A673 (cell line): ENCODE measurements around the gene PPP1R26. TPM values are rescaled to one million over a fixed set of nuclear protein-coding genes. Genes with fewer than 3 reads are reported as not detected.

Experiments used
- BruUV-seq: library from RNA; stranded (reverse); fragments of 400-500 nt; replicated peaks from 2 replicates; lab custom pipeline; 2021; lab: Mats Ljungman, UMichigan
- CTCF ChIA-PET: fragments of 300-600 bp; sonication (Branson Sonifier 250); formaldehyde crosslinking; loops from one replicate; lab custom pipeline; 2022; ENCODE audit warnings: antibody characterized with exemption; lab: Charles Lee
- POLR2A ChIA-PET: fragments of 300-600 bp; sonication (Branson Sonifier 250); formaldehyde crosslinking; loops from one replicate; lab custom pipeline; 2022; ENCODE audit warnings: antibody characterized with exemption; ENCODE audit not compliant: low non-redundant PET; lab: Charles Lee
- DNase-seq: peaks from one replicate; pipeline ENCODE4 v3.0.0-alpha.2; 2015; ENCODE audit warnings: low spot score
- H3K27ac ChIP-seq: fragments of 200-600 bp; sonication (generic); 2 replicates; pipeline ENCODE4 v1.5.1; 2016; ENCODE audit warnings: mixed run types, low read depth, mild to moderate bottlenecking, mixed read lengths, antibody characterized with exemption, low read length; ENCODE audit not compliant: poor library complexity, severe bottlenecking
- H3K27me3 ChIP-seq: fragments of 200-600 bp; sonication (generic); replicated peaks from 2 replicates; pipeline ENCODE4 v1.6.1; 2017; ENCODE audit warnings: mixed run types, low read depth, mild to moderate bottlenecking, mixed read lengths, antibody characterized with exemption, low read length; ENCODE audit not compliant: insufficient read depth, poor library complexity
- H3K36me3 ChIP-seq: fragments of 200-600 bp; sonication (generic); 2 replicates; pipeline ENCODE4 v1.6.1; 2016; ENCODE audit warnings: mixed run types, mild to moderate bottlenecking, mixed read lengths, antibody characterized with exemption, low read length; ENCODE audit not compliant: insufficient read depth, poor library complexity, severe bottlenecking
- H3K4me1 ChIP-seq: fragments of 200-600 bp; sonication (generic); 2 replicates; pipeline ENCODE4 v1.6.1; 2017; ENCODE audit warnings: mixed run types, mild to moderate bottlenecking, mixed read lengths, antibody characterized with exemption, low read length; ENCODE audit not compliant: insufficient read depth, poor library complexity, severe bottlenecking
- H3K4me3 ChIP-seq: fragments of 200-600 bp; sonication (generic); 2 replicates; pipeline ENCODE4 v1.5.1; 2016; ENCODE audit warnings: low read depth, mixed run types, mild to moderate bottlenecking, mixed read lengths, low read length; ENCODE audit not compliant: poor library complexity, severe bottlenecking
- H3K9me3 ChIP-seq: fragments of 200-600 bp; sonication (generic); 2 replicates; pipeline ENCODE4 v1.6.1; 2016; ENCODE audit warnings: mixed run types, low read depth, mild to moderate bottlenecking, mixed read lengths, antibody characterized with exemption, low read length; ENCODE audit not compliant: poor library complexity, severe bottlenecking
- EZH2 ChIP-seq: fragments of 200-600 bp; sonication (generic); IDR thresholded peaks from 2 replicates; pipeline ENCODE4 v1.6.1; 2017; ENCODE audit warnings: borderline replicate concordance, low read depth, mild to moderate bottlenecking, mixed read lengths, antibody characterized with exemption, low read length; ENCODE audit not compliant: poor library complexity, severe bottlenecking
- intact Hi-C: fragments of 100-400 bp; cut with micrococcal nuclease; formaldehyde crosslinking; loops from one replicate; pipeline ENCODE4 v1.10.0; 2022; ENCODE audit not compliant: unreplicated experiment
- total RNA-seq: library from RNA; stranded (reverse); gene quantifications from 2 replicates; pipeline ENCODE4 v1.2.3, GENCODE V29; 2021
- TF ChIP-seq, protein P1 (sequence below): fragments of 300-800, 200-600 bp; sonication (generic); conservative IDR thresholded peaks from 2 replicates; pipeline ENCODE4 v1.5.1; 2017; ENCODE audit warnings: low read depth, mild to moderate bottlenecking, antibody characterized with exemption, low read length, moderate library complexity, mixed read lengths

Gene PPP1R26
- total RNA-seq, 1 experiment from 2014 or later: 7.4 TPM

DNA sequence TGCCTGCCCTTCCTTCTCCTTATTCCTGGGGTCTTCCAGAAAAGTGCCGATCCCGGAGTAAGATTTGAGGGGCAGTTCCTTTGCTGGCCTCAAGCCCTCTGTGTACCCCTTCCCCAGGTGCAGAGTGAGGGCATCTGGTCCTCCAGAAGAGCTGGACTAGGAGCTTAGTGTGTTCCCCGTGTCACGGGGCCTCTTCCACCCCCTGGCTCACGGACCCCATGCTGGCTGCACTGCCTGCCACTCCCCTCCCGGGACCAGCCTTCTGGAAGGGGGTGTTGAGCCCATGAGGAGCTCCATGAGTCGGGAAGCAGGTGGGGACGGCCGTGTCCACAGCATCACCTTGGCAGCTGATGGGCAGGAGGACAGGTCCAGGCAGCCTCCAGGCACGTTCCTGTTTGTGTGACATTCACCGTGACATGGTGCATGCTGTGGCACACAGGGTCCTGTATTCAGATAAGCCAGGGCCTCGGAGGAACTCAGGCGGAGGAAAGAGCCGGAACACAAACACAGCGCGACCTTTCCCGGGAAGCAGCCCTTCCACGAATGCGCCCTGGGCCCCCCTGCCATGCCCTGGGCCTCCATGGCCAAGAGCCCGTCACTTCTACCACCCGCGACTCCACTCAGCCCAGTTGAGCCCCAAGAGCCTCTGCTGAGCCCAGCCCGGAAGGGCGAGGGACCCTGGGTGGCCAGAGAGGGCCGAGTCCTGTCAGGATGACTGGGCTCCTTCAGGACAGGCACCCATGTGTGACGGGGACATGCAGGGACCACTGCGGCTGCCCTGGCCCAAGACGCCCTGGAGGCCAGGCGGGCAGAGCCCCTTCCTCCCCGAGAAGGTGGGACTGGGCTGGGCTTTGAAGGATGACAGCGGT lies 35.7 kb downstream of the PPP1R26 start:
- no TSS peak for BruUV-seq
- Histone ChIP-seq H3K4me1 (no peaks in the 10 kb centered on the region), H3K27me3 (no peaks in the 10 kb centered on the region), H3K36me3 (no peaks in the 10 kb centered on the region), H3K27ac (no peak overlapping the region), H3K4me3 (no peak overlapping the region), H3K9me3 (no peaks in the 10 kb centered on the region)
- no peak for DNase-seq
- TF ChIP-seq, protein P1, sequence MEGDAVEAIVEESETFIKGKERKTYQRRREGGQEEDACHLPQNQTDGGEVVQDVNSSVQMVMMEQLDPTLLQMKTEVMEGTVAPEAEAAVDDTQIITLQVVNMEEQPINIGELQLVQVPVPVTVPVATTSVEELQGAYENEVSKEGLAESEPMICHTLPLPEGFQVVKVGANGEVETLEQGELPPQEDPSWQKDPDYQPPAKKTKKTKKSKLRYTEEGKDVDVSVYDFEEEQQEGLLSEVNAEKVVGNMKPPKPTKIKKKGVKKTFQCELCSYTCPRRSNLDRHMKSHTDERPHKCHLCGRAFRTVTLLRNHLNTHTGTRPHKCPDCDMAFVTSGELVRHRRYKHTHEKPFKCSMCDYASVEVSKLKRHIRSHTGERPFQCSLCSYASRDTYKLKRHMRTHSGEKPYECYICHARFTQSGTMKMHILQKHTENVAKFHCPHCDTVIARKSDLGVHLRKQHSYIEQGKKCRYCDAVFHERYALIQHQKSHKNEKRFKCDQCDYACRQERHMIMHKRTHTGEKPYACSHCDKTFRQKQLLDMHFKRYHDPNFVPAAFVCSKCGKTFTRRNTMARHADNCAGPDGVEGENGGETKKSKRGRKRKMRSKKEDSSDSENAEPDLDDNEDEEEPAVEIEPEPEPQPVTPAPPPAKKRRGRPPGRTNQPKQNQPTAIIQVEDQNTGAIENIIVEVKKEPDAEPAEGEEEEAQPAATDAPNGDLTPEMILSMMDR: no peak
- no peak for TF ChIP-seq EZH2
- ChIA-PET POLR2A (no interaction called here), CTCF (no interaction called here)
- intact Hi-C loops: no loop called here

DNA sequence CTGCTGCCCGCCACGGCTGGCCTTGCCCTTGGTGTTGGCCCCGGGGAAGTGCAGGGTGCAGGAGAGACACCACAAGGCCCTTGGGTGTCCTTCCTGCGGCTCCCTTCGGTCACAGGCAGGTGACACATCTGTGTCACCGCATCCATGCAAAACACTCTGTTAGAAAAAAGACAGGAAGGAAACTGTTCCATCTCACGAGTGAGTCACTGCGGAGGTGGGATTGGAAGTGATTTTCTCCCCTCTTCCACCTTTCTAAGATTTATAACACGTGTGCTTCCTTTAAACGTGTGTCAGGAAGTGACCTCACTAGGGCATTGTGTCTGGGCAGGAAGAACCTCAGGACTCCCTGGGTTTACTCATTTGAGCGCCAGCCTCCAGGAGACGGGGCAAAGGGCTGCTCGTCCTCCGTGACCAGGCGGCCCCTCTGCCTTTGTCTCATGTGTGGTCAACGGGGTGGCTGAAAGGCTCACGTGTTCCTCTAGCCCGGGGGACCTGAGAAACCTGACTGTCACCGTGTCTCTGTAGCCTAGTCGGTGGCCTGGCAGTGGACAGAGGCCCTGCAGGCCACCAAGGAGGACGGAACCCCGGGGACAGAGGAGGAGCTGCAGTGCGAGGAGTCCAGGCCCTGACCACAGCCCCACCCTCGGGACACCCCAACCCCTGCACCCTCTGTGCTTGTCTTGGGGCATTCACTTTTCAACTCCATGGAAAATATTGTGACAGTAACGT lies 36.7 kb downstream of the PPP1R26 start:
- intact Hi-C loops: no loop called here
- Histone ChIP-seq H3K4me1 (no peaks in the 10 kb centered on the region), H3K27ac (no peak overlapping the region), H3K27me3 (no peaks in the 10 kb centered on the region), H3K36me3 (no peaks in the 10 kb centered on the region), H3K9me3 (no peaks in the 10 kb centered on the region), H3K4me3 (no peak overlapping the region)
- ChIA-PET POLR2A (no interaction called here), CTCF (no interaction called here)
- BruUV-seq: no TSS peak
- TF ChIP-seq, protein P1: no peak
- no peak for TF ChIP-seq EZH2
- peak; percentile 25 for DNase-seq

- ChIA-PET POLR2A (no interaction called here), CTCF (no interaction called here)
- no peaks in the 10 kb centered on the region for H3K27me3 ChIP-seq
- H3K36me3 ChIP-seq: no peaks in the 10 kb centered on the region
- TF ChIP-seq, protein P1: no peak
- TF ChIP-seq EZH2: no peak
- intact Hi-C loops: no loop called here
- H3K4me3 ChIP-seq: no peak overlapping the region
- H3K4me1 ChIP-seq: no peaks in the 10 kb centered on the region
- no peaks in the 10 kb centered on the region for H3K9me3 ChIP-seq
- no peak overlapping the region for H3K27ac ChIP-seq
- no TSS peak for BruUV-seq
- DNase-seq: no peak
These were observed 37.8 kb downstream of the PPP1R26 start for GRCh38 chr9:135517407-135517822.
